Keratinocyte (primary cell): ENCODE data around the gene ATP6V1A.

Experiments used
- CTCF ChIP-seq, 3 experiments: IDR thresholded peaks in 1 of 3; conservative IDR thresholded peaks in 1 of 3; optimal IDR thresholded peaks in 1 of 3; 2 replicates in 2 of 3; 3 replicates in 1 of 3; pipeline versions ENCODE3 to v1.5.1; 2011; ENCODE audit warnings: low read length in 3 of 3, mild to moderate bottlenecking in 3 of 3, moderate library complexity in 2 of 3, control low read depth in 1 of 3, inconsistent platforms in 1 of 3; ENCODE audit not compliant: insufficient read depth in 2 of 3; ENCODE audit errors: extremely low read depth in 1 of 3
- EZH2 ChIP-seq: IDR thresholded peaks from one replicate; pipeline ENCODE4 v1.6.1; 2012; ENCODE audit warnings: inconsistent platforms, mild to moderate bottlenecking, low read length, moderate library complexity

GRCh38 chr3:113712129-113712528 is 34.7 kb upstream of the ATP6V1A start:
- TF ChIP-seq EZH2 (no peak), CTCF (optimal IDR thresholded peaks at IDR 0.05 in 1 of 3, IDR thresholded peaks at IDR 0.05 in 1 of 3, conservative IDR thresholded peaks at IDR 0.05 in 1 of 3; ENCODE audit: extremely low read depth in 1 of 3, insufficient read depth in 2 of 3, low read length in 3 of 3) (no peak)
